GM23338 (cell line): Measurements from ENCODE around the gene HDHD5. TPM values are rescaled to one million over a fixed set of nuclear protein-coding genes. Genes with fewer than 3 reads are reported as not detected.

Experiments used
- ATAC-seq: fragments of 200-7000 bp; cut with Tn5 transposase; 3 replicates; pipeline ENCODE4 v1.9.1; 2020
- DNase-seq: peaks from one replicate; pipeline ENCODE4 v3.0.0-alpha.2; 2015; ENCODE audit warnings: low spot score
- H2AFZ ChIP-seq: fragments of 200-600 bp; sonication (generic); 2 replicates; pipeline ENCODE4 v1.8.0; 2016; ENCODE audit warnings: antibody characterized with exemption, mild to moderate bottlenecking, moderate library complexity
- H3F3A ChIP-seq: fragments of 200-600 bp; sonication (generic); replicated peaks from 2 replicates; pipeline ENCODE4 v1.8.0; 2017; ENCODE audit warnings: antibody characterized with exemption, mixed run types, low read depth
- H3K27ac ChIP-seq: fragments of 200-600 bp; sonication (generic); 2 replicates; pipeline ENCODE4 v1.6.1; 2016; ENCODE audit warnings: low read depth
- H3K27me3 ChIP-seq: fragments of 200-600 bp; sonication (generic); 2 replicates; pipeline ENCODE4 v1.8.0; 2016; ENCODE audit warnings: mild to moderate bottlenecking, mixed run types, moderate library complexity; ENCODE audit not compliant: insufficient read depth
- H3K36me3 ChIP-seq: fragments of 200-600 bp; sonication (generic); 2 replicates; pipeline ENCODE4 v1.8.0; 2016; ENCODE audit warnings: mild to moderate bottlenecking; ENCODE audit not compliant: insufficient read depth
- H3K4me1 ChIP-seq: fragments of 200-600 bp; sonication (generic); 2 replicates; pipeline ENCODE4 v1.8.0; 2016; ENCODE audit warnings: mild to moderate bottlenecking, moderate library complexity; ENCODE audit not compliant: insufficient read depth
- H3K4me2 ChIP-seq: fragments of 200-600 bp; sonication (generic); 2 replicates; pipeline ENCODE4 v1.7.1; 2017; ENCODE audit warnings: mixed run types
- H3K4me3 ChIP-seq: fragments of 200-600 bp; sonication (generic); 2 replicates; pipeline ENCODE4 v1.6.1; 2016; ENCODE audit warnings: mixed run types
- H3K79me2 ChIP-seq: fragments of 200-600 bp; sonication (generic); replicated peaks from 2 replicates; pipeline ENCODE4 v1.8.0; 2017; ENCODE audit warnings: mild to moderate bottlenecking; ENCODE audit not compliant: insufficient read depth
- H3K9me2 ChIP-seq: fragments of 200-600 bp; sonication (generic); 2 replicates; pipeline ENCODE4 v1.8.0; 2017; ENCODE audit not compliant: insufficient read depth
- H4K20me1 ChIP-seq: fragments of 200-600 bp; sonication (generic); replicated peaks from 2 replicates; pipeline ENCODE4 v1.8.0; 2017; ENCODE audit warnings: mild to moderate bottlenecking; ENCODE audit not compliant: insufficient read depth
- H3K27ac Mint-ChIP-seq: 2 replicates; pipeline ENCODE4 v1.8.0; 2020; ENCODE audit warnings: inconsistent platforms, mild to moderate bottlenecking, moderate library complexity, mixed read lengths
- H3K27me3 Mint-ChIP-seq: 3 replicates; pipeline ENCODE4 v1.8.0; 2022; ENCODE audit warnings: low read depth, mild to moderate bottlenecking, moderate library complexity, mixed read lengths, inconsistent platforms; ENCODE audit not compliant: insufficient read depth, poor library complexity
- H3K36me3 Mint-ChIP-seq: 3 replicates; pipeline ENCODE4 v1.8.0; 2021; ENCODE audit warnings: low read depth, mild to moderate bottlenecking, inconsistent platforms, moderate library complexity, mixed read lengths
- H3K4me1 Mint-ChIP-seq: 3 replicates; pipeline ENCODE4 v1.8.0; 2020; ENCODE audit warnings: mild to moderate bottlenecking, inconsistent platforms, mixed read lengths
- H3K4me3 Mint-ChIP-seq: 3 replicates; pipeline ENCODE4 v1.8.0; 2021; ENCODE audit warnings: moderate library complexity, mild to moderate bottlenecking, inconsistent platforms, mixed read lengths
- H3K9me3 Mint-ChIP-seq: 3 replicates; pipeline ENCODE4 v1.8.0; 2020; ENCODE audit warnings: moderate library complexity, mild to moderate bottlenecking, inconsistent platforms, mixed read lengths
- EZH2phosphoT487 ChIP-seq: fragments of 200-600 bp; sonication (generic); IDR thresholded peaks from one replicate; pipeline ENCODE4 v1.8.1; 2018; ENCODE audit warnings: antibody characterized with exemption; ENCODE audit not compliant: unreplicated experiment
- JUNB ChIP-seq: IDR thresholded peaks from one replicate; pipeline ENCODE4 v1.6.1; 2016; ENCODE audit warnings: antibody characterized with exemption; ENCODE audit not compliant: unreplicated experiment
- ZNF114 ChIP-seq: fragments of 250-450 bp; sonication (Bioruptor Pico); IDR thresholded peaks from 2 replicates; pipeline ENCODE4 v1.5.0; 2020; ENCODE audit warnings: mild to moderate bottlenecking, moderate library complexity
- polyA plus RNA-seq: library from polyadenylated mRNA; unstranded; fragments of >200 nt; fragmentation: Nextera tagmentation; extraction: Ambion mirVana; gene quantifications from 2 replicates; pipeline ENCODE4 v1.2.1, GENCODE V29; 2016
- total RNA-seq: library from RNA; depleted of rRNA; stranded (reverse); fragments of >200 nt; shearing (Covaris generic); gene quantifications from 2 replicates; pipeline ENCODE4 v1.2.3, GENCODE V29; 2014
- TF ChIP-seq, protein P1 (sequence below): fragments of 250-450 bp; sonication (Bioruptor Pico); IDR thresholded peaks from 2 replicates; pipeline ENCODE4 v1.5.0; 2020; ENCODE audit warnings: mild to moderate bottlenecking, moderate library complexity
- TF ChIP-seq, protein P2 (sequence below): IDR thresholded peaks from 2 replicates; pipeline ENCODE4 v1.6.1; 2016; ENCODE audit warnings: antibody characterized with exemption

The HDHD5 gene
- total and polyA plus RNA-seq, 2 experiments from 2014 or later: 70.0 to 116 TPM

DNA sequence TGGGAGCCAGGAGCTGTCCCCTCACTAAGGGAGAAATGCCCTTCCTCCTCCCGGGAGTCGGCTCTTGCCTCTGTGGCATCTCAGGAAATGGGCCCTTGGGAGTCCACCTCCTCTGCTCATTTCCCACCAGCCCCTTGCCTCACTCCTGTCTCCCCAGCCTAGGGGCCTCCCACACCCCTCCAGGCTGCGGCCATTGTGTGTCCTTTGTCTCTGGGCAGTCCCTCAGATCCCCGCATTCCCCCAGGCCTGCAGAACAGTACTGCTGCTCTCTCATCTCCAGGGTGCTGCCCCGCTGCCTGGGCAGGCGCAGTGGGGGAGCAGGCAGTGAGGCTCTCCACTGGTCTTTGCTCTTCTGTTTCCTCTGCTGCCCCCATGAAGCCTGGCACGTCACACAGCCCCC, 35.1 kb upstream of the HDHD5 start (continued):
- TF ChIP-seq, protein P1, sequence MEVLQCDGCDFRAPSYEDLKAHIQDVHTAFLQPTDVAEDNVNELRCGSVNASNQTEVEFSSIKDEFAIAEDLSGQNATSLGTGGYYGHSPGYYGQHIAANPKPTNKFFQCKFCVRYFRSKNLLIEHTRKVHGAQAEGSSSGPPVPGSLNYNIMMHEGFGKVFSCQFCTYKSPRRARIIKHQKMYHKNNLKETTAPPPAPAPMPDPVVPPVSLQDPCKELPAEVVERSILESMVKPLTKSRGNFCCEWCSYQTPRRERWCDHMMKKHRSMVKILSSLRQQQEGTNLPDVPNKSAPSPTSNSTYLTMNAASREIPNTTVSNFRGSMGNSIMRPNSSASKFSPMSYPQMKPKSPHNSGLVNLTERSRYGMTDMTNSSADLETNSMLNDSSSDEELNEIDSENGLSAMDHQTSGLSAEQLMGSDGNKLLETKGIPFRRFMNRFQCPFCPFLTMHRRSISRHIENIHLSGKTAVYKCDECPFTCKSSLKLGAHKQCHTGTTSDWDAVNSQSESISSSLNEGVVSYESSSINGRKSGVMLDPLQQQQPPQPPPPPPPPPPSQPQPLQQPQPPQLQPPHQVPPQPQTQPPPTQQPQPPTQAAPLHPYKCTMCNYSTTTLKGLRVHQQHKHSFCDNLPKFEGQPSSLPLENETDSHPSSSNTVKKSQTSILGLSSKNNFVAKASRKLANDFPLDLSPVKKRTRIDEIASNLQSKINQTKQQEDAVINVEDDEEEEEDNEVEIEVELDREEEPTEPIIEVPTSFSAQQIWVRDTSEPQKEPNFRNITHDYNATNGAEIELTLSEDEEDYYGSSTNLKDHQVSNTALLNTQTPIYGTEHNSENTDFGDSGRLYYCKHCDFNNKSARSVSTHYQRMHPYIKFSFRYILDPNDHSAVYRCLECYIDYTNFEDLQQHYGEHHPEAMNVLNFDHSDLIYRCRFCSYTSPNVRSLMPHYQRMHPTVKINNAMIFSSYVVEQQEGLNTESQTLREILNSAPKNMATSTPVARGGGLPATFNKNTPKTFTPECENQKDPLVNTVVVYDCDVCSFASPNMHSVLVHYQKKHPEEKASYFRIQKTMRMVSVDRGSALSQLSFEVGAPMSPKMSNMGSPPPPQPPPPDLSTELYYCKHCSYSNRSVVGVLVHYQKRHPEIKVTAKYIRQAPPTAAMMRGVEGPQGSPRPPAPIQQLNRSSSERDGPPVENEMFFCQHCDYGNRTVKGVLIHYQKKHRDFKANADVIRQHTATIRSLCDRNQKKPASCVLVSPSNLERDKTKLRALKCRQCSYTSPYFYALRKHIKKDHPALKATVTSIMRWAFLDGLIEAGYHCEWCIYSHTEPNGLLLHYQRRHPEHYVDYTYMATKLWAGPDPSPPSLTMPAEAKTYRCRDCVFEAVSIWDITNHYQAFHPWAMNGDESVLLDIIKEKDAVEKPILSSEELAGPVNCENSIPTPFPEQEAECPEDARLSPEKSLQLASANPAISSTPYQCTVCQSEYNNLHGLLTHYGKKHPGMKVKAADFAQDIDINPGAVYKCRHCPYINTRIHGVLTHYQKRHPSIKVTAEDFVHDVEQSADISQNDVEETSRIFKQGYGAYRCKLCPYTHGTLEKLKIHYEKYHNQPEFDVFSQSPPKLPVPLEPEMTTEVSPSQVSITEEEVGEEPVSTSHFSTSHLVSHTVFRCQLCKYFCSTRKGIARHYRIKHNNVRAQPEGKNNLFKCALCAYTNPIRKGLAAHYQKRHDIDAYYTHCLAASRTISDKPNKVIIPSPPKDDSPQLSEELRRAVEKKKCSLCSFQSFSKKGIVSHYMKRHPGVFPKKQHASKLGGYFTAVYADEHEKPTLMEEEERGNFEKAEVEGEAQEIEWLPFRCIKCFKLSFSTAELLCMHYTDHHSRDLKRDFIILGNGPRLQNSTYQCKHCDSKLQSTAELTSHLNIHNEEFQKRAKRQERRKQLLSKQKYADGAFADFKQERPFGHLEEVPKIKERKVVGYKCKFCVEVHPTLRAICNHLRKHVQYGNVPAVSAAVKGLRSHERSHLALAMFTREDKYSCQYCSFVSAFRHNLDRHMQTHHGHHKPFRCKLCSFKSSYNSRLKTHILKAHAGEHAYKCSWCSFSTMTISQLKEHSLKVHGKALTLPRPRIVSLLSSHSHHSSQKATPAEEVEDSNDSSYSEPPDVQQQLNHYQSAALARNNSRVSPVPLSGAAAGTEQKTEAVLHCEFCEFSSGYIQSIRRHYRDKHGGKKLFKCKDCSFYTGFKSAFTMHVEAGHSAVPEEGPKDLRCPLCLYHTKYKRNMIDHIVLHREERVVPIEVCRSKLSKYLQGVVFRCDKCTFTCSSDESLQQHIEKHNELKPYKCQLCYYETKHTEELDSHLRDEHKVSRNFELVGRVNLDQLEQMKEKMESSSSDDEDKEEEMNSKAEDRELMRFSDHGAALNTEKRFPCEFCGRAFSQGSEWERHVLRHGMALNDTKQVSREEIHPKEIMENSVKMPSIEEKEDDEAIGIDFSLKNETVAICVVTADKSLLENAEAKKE: no peak
- TF ChIP-seq ZNF114 (CRISPR knock-in tag) (no peak), JUNB (no peak), EZH2phosphoT487 (no peak)
- TF ChIP-seq, protein P2, sequence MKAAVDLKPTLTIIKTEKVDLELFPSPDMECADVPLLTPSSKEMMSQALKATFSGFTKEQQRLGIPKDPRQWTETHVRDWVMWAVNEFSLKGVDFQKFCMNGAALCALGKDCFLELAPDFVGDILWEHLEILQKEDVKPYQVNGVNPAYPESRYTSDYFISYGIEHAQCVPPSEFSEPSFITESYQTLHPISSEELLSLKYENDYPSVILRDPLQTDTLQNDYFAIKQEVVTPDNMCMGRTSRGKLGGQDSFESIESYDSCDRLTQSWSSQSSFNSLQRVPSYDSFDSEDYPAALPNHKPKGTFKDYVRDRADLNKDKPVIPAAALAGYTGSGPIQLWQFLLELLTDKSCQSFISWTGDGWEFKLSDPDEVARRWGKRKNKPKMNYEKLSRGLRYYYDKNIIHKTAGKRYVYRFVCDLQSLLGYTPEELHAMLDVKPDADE: no peak

DNA sequence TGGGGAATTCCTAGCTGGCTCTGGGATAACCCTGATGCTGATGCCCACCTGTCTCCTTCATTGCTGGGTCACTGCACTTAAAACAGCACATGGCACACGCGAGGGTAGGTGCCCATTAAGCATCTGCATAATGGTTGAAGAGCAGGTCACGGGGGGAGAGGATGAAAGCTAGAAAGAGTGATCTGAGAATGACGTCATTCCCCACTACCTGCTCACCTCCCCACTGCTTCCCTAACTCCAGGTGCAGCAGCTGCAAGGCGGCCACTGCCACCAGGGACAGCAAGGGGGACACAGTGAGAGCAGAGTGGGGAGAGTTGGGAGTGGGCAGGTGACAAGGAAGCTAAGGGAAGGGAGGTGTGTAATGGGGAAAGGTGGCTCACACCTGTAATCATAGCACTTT, 33.1 kb upstream of the HDHD5 start:
- no peak overlapping the region for H3K4me3 ChIP-seq
- peak overlapping the region; percentile 30; the same call in 1 of the 2 replicates for H3K27ac Mint-ChIP-seq
- TF ChIP-seq, protein P2: no peak
- H2AFZ ChIP-seq: no peak overlapping the region
- H3K36me3 Mint-ChIP-seq: peaks cover 16% of the 10 kb centered on the region
- no peaks in the 10 kb centered on the region for H3K9me2 ChIP-seq
- H3K36me3 ChIP-seq: peaks cover 2% of the 10 kb centered on the region; the same call in 1 of the 2 replicates
- no peak overlapping the region for H3K4me3 Mint-ChIP-seq
- DNase-seq (no peak), ATAC-seq (no peak)
- H3K9me3 Mint-ChIP-seq: no peaks in the 10 kb centered on the region; the same call in 2 of the 3 replicates
- peaks cover 8% of the 10 kb centered on the region for H3K27me3 Mint-ChIP-seq
- no peaks in the 10 kb centered on the region for H3K27me3 ChIP-seq
- H3F3A ChIP-seq: 0 out of 2 replicates have a peak, but pooled peaks cover 4% of the 10 kb centered on the region
- no peaks in the 10 kb centered on the region for H4K20me1 ChIP-seq
- no peak overlapping the region for H3K4me2 ChIP-seq
- peaks cover 20% of the 10 kb centered on the region for H3K4me1 ChIP-seq
- H3K4me1 Mint-ChIP-seq: peaks cover 28% of the 10 kb centered on the region
- no peak overlapping the region for H3K27ac ChIP-seq
- H3K79me2 ChIP-seq: no peaks in the 10 kb centered on the region
